Activated CD4-positive, alpha-beta T cell treated with anti-CD3 and anti-CD28 coated beads for 24 hours (primary cell): ENCODE data around the gene ZNRD2.
A peak's percentile ranks its signal among the peaks of the same experiment; 100 is the strongest.
"Not testable (repeated sequence)": the region's sequence is repeated elsewhere in the genome, so short reads cannot be mapped to it uniquely, and the experiment has no call there.

Experiments
- DNase-seq, 2 donors: peaks; one replicate each; pipeline ENCODE4 v3.0.0-alpha.2; 2020; ENCODE audit warnings: low read depth in 2 of 2

The ZNRD2 gene, protein sequence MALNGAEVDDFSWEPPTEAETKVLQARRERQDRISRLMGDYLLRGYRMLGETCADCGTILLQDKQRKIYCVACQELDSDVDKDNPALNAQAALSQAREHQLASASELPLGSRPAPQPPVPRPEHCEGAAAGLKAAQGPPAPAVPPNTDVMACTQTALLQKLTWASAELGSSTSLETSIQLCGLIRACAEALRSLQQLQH

GRCh38 chr11:65569973-65570918 is at the start of gene ZNRD2:
Gene ZNRD2 (plus strand): TSS chr11:65570477. CDS start chr11:65570492, 15 bp downstream.
- peak; percentile 96 to 97 for DNase-seq

- not testable (repeated sequence) for DNase-seq
Measured at GRCh38 chr11:65521777-65522521, 48.3 kb upstream of the ZNRD2 start.

- not testable (repeated sequence) for DNase-seq
Measured at GRCh38 chr11:65522718-65523630, 47.3 kb upstream of the ZNRD2 start.

DNA sequence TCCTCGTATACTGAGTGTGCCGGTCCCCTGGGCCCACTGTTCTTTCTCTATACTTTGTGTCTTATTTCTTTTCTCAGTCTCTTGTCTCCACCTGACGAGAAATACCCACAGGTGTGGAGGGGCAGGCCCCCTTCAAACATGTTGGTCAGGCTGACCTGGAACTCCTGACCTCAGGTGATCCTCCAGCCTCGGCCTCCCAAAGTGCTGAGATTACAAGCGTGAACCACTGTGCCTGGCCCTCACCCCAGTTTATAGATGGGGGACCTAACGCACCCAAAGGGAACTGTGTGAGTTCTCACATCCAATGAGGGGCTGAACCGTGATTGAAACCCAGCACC is 46.7 kb upstream of the ZNRD2 start:
- not testable (repeated sequence) for DNase-seq

DNA sequence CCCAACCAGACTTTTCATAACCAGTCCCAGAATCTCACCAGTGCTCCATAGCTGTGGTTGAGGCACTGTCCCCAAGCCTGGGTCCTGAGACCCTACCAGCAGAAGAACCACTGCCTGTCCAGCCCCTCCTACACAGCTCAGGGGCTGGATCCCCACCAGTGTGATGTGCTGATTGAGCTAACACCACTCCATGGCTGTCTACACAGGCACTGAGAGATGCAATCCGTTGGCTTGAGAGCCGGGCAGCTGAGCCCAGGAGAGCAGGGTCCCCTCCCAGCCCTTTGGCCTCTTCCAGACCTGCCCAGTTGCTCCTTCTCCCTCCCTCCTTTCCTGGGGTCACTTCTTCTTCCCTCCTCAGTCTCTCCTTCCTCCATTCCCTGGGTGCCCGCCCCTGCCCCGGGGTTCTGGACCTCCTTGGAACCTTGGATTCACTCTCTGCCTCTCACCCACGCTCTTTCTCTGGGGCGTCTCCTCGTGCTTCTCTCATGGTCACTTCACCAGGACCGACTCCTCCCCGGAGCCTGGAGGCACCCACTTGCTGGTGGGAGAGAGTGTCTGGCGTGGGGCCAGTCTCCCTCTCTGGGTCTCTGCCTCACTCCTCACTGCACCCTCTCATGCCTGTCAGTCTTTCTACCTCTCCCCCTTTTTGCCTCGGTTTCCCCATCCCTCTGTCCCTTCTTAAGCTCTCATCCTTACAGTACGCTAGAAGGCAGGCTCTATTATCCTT is 46.1 kb upstream of the ZNRD2 start:
- no peak for DNase-seq

GRCh38 chr11:65524741-65525545 is 45.3 kb upstream of the ZNRD2 start, which contains the start of gene SCYL1:
Gene SCYL1 (plus strand): TSS chr11:65525083. CDS start chr11:65525154, 71 bp downstream.
- peak; percentile 68 to 74 for DNase-seq

DNA sequence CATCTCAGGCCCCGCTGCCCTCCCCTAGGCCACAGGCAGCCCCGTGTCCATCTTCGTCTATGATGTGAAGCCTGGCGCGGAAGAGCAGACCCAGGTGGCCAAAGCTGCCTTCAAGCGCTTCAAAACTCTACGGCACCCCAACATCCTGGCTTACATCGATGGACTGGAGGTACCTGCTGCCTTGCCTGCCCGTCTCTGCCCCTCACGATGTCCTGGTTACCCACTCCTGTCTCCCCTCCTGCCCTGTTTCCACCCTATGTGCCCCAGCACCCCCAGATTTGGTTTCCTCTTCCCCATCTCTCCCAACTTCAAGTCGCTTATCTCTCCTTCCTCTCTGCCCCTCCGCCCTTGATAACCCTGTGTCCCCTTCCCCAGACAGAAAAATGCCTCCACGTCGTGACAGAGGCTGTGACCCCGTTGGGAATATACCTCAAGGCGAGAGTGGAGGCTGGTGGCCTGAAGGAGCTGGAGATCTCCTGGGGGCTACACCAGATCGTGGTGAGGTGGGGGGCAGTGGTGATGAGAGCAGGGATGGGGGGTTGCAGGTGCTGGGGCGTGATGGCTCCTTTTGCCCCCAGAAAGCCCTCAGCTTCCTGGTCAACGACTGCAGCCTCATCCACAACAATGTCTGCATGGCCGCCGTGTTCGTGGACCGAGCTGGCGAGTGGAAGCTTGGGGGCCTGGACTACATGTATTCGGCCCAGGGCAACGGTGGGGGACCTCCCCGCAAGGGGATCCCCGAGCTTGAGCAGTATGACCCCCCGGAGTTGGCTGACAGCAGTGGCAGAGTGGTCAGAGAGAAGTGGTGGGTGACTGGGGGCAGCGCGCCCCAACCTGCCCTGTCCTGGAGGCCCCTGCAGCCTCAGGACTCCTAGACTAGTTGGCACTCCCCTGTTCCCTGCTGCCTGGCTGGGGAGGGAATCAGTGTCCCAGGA is 44.5 kb upstream of the ZNRD2 start:
- DNase-seq, result no peak

DNA sequence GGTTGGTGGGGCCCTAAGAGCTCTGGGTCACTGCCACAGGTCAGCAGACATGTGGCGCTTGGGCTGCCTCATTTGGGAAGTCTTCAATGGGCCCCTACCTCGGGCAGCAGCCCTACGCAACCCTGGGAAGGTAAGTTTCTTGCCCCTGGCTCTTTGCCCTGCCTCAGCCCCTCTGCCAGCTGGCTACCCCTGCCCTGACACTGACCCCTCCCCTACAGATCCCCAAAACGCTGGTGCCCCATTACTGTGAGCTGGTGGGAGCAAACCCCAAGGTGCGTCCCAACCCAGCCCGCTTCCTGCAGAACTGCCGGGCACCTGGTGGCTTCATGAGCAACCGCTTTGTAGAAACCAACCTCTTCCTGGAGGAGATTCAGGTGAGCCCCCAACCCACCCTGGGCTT is 43.5 kb upstream of the ZNRD2 start:
- DNase-seq, result no peak

- DNase-seq, result no peak
Measured at GRCh38 chr11:65528819-65529350, 41.4 kb upstream of the ZNRD2 start.

GRCh38 chr11:65529475-65530156 is 40.7 kb upstream of the ZNRD2 start:
- DNase-seq, result no peak

DNA sequence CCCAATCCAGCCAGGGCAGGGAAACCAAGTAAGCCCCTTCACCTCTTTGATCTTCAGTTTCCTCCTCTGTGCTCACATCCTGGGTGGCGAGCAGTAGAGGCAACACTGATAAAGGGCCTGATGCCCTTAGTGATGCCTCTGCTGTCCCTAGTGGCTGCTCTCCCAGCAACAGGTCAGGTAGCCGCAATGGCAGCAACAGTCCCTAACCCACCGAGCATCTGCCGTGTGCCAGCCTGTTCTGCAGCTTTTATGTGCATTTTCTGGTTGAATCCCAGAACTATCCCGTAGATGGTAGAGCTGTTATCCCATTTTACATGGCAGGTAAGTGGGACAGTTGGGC is 40.1 kb upstream of the ZNRD2 start:
- DNase-seq, result no peak

GRCh38 chr11:65532388-65533064 is 37.8 kb upstream of the ZNRD2 start:
- DNase-seq, result no peak

DNA sequence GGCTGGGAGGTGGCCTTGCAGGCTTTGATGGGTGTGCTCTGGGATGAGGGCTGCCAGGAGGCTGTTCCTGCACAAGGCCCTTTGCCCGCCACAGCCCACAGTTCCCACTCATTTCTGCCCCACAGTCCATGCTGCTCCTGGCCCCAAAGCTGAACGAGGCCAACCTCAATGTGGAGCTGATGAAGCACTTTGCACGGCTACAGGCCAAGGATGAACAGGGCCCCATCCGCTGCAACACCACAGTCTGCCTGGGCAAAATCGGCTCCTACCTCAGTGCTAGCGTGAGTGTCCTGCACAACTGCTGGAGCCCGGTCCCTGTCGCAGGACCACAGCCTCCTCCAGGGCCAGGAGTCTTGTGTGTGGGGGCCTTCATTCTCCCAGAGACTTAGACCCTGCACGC is 35.2 kb upstream of the ZNRD2 start:
- DNase-seq, result no peak

- DNase-seq, result no peak
Measured at GRCh38 chr11:65536412-65537295, 33.6 kb upstream of the ZNRD2 start.

- DNase-seq, result no peak
Measured at GRCh38 chr11:65537296-65537597, 33.0 kb upstream of the ZNRD2 start.

DNA sequence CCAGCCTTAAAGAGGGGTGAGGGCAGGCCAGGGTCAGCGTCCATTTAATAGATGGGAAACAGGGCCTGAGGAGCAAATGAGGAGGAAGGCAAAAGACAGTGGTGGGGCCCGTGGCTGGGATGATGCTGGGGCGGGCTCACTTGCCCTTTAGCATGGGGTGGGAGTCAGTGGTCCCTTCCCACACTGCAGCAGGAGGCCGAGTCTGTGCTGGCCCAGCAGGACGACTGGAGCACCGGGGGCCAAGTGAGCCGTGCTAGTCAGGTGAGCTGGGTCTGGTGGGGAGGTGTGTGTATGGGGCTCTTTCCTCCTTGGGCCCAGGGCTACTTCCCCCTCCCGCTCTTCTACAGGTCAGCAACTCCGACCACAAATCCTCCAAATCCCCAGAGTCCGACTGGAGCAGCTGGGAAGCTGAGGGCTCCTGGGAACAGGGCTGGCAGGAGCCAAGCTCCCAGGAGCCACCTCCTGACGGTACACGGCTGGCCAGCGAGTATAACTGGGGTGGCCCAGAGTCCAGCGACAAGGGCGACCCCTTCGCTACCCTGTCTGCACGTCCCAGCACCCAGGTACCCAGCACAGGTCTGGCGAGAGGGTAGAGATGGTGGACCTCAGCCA is 32.6 kb upstream of the ZNRD2 start:
- DNase-seq, result no peak
